ENCODE data around the gene APOBEC3F. TPM values are rescaled to one million over a fixed set of nuclear protein-coding genes. Genes with fewer than 3 reads are reported as not detected.

Gene APOBEC3F
- total RNA-seq, 1 experiment from 2014 or later: 1.4 TPM

DNA sequence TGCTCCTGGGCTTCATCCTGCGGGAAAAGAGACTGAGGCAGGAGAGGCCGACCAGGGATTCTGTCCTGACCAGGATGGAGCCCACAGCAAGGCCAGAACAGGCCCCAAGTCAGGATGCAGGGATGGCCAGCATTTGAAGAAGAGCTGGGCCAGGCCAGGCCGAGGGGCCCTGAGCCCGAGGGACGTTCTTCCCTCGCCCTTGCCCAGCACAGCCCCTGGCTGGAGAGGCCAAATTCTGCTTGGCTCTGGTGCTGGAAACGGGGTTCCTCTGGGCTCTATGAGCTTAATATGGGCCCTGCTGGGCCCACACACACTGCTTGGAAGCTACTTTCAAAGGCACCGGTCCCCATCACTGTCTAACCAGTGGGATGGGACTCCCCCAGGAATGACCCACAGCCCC lies 44.0 kb downstream of the APOBEC3F start:
- intact Hi-C loops (cut with micrococcal nuclease): no loop called here
- ChIA-PET CTCF (interaction anchor here (0.9 kb wide), 1 partner anchor 13 kb away, joined by 3 read pairs; no protein-coding TSS in a partner anchor), POLR2A (no interaction called here)
- no peak overlapping the region for H3K4me3 Mint-ChIP-seq (ENCODE audit: unreplicated experiment)
- TF ChIP-seq, protein P1, sequence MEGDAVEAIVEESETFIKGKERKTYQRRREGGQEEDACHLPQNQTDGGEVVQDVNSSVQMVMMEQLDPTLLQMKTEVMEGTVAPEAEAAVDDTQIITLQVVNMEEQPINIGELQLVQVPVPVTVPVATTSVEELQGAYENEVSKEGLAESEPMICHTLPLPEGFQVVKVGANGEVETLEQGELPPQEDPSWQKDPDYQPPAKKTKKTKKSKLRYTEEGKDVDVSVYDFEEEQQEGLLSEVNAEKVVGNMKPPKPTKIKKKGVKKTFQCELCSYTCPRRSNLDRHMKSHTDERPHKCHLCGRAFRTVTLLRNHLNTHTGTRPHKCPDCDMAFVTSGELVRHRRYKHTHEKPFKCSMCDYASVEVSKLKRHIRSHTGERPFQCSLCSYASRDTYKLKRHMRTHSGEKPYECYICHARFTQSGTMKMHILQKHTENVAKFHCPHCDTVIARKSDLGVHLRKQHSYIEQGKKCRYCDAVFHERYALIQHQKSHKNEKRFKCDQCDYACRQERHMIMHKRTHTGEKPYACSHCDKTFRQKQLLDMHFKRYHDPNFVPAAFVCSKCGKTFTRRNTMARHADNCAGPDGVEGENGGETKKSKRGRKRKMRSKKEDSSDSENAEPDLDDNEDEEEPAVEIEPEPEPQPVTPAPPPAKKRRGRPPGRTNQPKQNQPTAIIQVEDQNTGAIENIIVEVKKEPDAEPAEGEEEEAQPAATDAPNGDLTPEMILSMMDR (IDR thresholded peaks at IDR 0.05; ENCODE audit: unreplicated experiment): no peak
- no peak for DNase-seq (ENCODE audit: unreplicated experiment)
- H3K9me3 Mint-ChIP-seq (ENCODE audit: unreplicated experiment): no peaks in the 10 kb centered on the region
- H3K36me3 Mint-ChIP-seq (ENCODE audit: insufficient read depth, unreplicated experiment): no peaks in the 10 kb centered on the region
- no peaks in the 10 kb centered on the region for H3K27me3 Mint-ChIP-seq (ENCODE audit: insufficient read depth, unreplicated experiment)
- H3K27ac Mint-ChIP-seq (ENCODE audit: low read depth, unreplicated experiment): no peak overlapping the region
- peaks cover under 1% of the 10 kb centered on the region for H3K4me1 Mint-ChIP-seq (ENCODE audit: insufficient read depth, unreplicated experiment)
- BruUV-seq (replicated peaks): no TSS peak

DNA sequence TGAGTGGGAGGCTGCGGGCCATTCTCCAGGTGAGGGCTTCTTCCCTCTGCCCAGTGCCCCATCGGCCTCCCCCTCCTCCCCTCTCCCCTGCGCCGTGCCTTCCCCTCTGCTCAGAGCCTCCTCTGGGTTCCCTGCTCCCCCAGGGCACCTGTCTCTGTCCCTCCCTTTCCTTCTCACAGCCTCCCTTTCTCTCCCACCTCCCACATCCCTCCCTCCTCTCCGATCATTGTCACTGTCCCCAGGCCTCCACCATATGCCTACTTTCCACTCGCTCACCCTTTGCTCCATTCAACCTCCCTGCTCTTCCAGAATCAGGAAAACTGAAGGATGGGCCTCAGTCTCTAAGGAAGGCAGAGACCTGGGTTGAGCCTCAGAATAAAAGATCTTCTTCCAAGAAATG lies 46.4 kb downstream of the APOBEC3F start:
- intact Hi-C loops (cut with micrococcal nuclease): no loop called here
- Mint-ChIP-seq H3K4me1 (ENCODE audit: insufficient read depth, unreplicated experiment) (peaks cover 13% of the 10 kb centered on the region), H3K4me3 (ENCODE audit: unreplicated experiment) (no peak overlapping the region), H3K27ac (ENCODE audit: low read depth, unreplicated experiment) (no peak overlapping the region), H3K36me3 (ENCODE audit: insufficient read depth, unreplicated experiment) (no peaks in the 10 kb centered on the region), H3K27me3 (ENCODE audit: insufficient read depth, unreplicated experiment) (no peaks in the 10 kb centered on the region), H3K9me3 (ENCODE audit: unreplicated experiment) (no peaks in the 10 kb centered on the region)
- TF ChIP-seq, protein P1 (IDR thresholded peaks at IDR 0.05; ENCODE audit: unreplicated experiment): no peak
- CTCF ChIA-PET: no interaction called here
- BruUV-seq (replicated peaks): no TSS peak
- DNase-seq (ENCODE audit: unreplicated experiment): no peak
- POLR2A ChIA-PET: no interaction called here

DNA sequence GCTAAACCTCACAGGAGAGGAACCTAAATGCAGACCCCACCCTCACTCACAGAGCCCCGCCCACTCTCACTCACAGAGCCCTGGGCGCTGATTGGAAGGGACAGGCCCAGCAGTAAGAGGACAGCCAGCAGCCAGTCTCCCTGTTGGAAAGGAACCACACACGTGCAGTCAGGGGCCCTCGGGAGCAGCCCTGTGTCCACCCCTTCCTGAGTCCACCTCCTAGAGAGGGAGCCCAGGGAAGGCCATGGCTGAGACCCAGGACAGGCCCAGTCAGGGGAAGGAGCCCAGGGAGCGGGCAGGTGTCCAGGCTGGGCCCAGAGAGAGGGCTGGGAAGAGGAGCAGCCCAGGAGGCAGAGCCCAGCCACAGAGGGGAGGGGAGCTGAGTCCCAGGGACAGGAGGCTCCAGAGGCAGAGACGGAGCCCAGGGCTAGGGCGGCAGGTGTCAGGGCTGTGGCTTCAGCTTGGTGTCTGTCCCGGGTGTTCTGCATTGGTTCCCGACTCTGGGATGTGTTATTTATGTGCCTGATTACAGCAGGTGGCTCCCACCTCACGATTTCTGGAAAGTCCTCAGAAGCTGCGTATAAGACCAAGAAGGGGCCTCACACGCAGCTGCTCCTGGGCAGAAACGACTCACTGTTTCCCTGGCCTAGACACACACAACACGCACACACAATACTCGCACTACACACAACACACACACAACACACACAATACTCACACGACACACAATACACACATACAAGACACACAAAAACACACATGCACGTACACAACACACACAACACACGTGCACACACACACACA lies 47.4 kb downstream of the APOBEC3F start:
- DNase-seq (ENCODE audit: unreplicated experiment): no peak
- no peaks in the 10 kb centered on the region for H3K9me3 Mint-ChIP-seq (ENCODE audit: unreplicated experiment)
- H3K36me3 Mint-ChIP-seq (ENCODE audit: insufficient read depth, unreplicated experiment): no peaks in the 10 kb centered on the region
- H3K4me1 Mint-ChIP-seq (ENCODE audit: insufficient read depth, unreplicated experiment): peaks cover 13% of the 10 kb centered on the region
- H3K27ac Mint-ChIP-seq (ENCODE audit: low read depth, unreplicated experiment): no peak overlapping the region
- ChIA-PET POLR2A (no interaction called here), CTCF (no interaction called here)
- no TSS peak for BruUV-seq (replicated peaks)
- TF ChIP-seq, protein P1 (IDR thresholded peaks at IDR 0.05; ENCODE audit: unreplicated experiment): no peak
- intact Hi-C loops (cut with micrococcal nuclease): no loop called here
- no peaks in the 10 kb centered on the region for H3K27me3 Mint-ChIP-seq (ENCODE audit: insufficient read depth, unreplicated experiment)
- H3K4me3 Mint-ChIP-seq (ENCODE audit: unreplicated experiment): no peak overlapping the region

DNA sequence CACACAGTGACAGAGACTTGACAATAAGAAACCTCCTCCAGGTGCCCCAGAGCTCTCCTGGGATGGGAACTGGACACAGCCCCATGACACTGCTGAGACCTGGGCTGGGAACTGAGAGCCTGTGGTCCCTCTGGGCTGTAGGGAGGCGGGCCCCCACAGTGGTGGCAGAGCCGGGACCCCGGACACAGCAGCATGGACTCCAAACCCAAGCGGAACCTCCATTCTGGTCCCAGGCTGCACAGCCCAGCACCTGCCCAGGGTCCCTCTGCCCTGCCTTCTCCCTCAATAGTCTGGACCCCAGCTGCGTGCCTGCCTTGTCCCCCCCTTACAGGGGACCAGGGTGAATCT lies 48.0 kb downstream of the APOBEC3F start:
- Mint-ChIP-seq H3K4me1 (ENCODE audit: insufficient read depth, unreplicated experiment) (peaks cover 13% of the 10 kb centered on the region), H3K4me3 (ENCODE audit: unreplicated experiment) (no peak overlapping the region), H3K36me3 (ENCODE audit: insufficient read depth, unreplicated experiment) (no peaks in the 10 kb centered on the region), H3K27ac (ENCODE audit: low read depth, unreplicated experiment) (no peak overlapping the region), H3K9me3 (ENCODE audit: unreplicated experiment) (no peaks in the 10 kb centered on the region), H3K27me3 (ENCODE audit: insufficient read depth, unreplicated experiment) (no peaks in the 10 kb centered on the region)
- TF ChIP-seq, protein P1 (IDR thresholded peaks at IDR 0.05; ENCODE audit: unreplicated experiment): no peak
- CTCF ChIA-PET: no interaction called here
- POLR2A ChIA-PET: no interaction called here
- no TSS peak for BruUV-seq (replicated peaks)
- intact Hi-C loops (cut with micrococcal nuclease): no loop called here
- no peak for DNase-seq (ENCODE audit: unreplicated experiment)
